NCI-H1694 treated with DMSO at 0.1 percent for 48 hours (cell line): Measurements from ENCODE around the gene RPL11.
A peak's percentile ranks its signal among the peaks of the same experiment; 100 is the strongest.
"Not testable (repeated sequence)": the region's sequence is repeated elsewhere in the genome, so short reads cannot be mapped to it uniquely, and the experiment has no call there.

Experiments used
- DNase-seq: peaks from one replicate; lab custom pipeline; 2025; lab: John Stamatoyannopoulos, UW

Gene RPL11

GRCh38 chr1:23691499-23692307 is at the start of gene RPL11:
RPL11 (plus strand) TSS chr1:23691806; CDS start chr1:23691824, 18 bp downstream.
- DNase-seq, result peak; percentile 94

DNA sequence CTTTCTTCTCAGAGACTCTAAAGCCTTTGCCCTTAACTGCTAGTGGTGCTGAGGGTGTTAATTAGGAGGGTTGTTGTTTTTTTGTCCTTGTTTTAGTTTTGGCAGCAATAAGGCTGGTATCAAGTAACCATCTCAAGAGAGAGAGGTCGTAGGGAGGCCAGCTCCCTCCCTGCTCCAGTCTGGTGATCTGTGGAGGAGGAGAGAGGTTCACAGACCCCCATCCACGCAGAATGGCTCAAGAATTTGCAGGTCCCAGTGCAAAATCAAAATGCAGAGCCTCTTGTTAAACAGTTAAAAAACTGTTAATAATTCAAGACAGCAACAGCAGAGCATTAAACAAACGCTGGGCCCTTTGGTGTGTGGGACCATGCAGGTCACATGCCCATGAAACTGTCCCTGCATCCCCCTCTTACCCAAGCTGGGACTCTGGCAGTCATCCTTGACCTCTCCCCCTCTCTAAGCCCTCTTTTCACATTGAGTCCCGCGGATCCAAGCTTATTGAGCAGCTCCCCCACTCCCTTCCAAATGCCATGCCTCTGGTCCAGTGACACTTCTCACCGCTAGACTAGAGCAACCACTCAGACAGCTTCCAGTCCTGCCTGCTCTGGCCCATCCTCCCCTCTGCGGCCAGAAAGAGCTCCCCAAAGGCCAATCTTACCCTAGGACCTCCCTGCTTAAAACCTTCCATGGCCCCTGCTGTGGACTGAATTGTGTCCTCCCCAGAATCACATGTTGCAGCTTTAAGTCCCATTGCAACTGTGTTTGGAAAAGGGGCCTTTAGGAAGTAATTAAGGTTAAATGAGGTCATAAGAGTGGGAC is 47.7 kb upstream of the RPL11 start:
- DNase-seq, result no peak

- no peak for DNase-seq
These were observed 47.1 kb upstream of the RPL11 start for GRCh38 chr1:23644555-23644866.

GRCh38 chr1:23645338-23645737 is 46.3 kb upstream of the RPL11 start:
- DNase-seq, result no peak

GRCh38 chr1:23646091-23646490 is 45.5 kb upstream of the RPL11 start:
- DNase-seq, result no peak

DNA sequence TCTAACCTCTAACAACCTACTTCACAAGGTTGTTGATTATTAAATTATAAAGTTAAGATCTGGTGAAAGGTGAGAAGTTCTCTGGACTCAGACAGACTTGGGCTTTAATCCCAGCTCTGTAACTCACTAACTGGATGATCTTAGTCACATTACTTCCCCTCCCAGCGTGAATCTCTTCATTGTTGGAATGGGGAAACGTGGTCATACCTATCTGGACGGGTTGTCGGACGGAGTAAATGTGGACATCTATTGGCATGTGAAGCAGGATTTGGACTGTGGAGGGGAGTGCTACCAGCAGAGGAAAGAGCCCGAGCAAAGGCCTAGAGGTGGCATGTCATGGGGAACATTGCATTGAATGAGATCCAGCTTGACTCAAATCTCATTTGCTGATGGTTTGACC is 45.1 kb upstream of the RPL11 start:
- no peak for DNase-seq

DNA sequence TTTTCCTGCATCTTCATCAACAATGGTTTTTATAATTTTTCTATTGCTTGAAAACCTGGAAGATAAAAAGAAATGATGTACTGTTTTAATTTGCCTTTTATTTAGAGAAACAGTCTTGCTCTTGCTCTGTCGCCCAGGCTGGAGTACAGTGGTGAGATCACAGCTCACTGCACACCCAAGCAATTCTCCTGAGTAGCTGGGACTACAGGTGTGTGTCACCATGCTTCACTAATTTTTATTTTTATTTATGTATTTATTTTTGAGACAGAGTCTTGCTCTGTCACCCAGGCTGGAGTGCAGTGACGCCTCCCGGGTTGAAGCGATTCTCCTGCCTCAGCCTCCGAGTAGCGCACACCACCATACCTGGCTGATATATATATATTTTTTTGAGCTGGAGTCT is 43.0 kb upstream of the RPL11 start:
- DNase-seq, result no peak

DNA sequence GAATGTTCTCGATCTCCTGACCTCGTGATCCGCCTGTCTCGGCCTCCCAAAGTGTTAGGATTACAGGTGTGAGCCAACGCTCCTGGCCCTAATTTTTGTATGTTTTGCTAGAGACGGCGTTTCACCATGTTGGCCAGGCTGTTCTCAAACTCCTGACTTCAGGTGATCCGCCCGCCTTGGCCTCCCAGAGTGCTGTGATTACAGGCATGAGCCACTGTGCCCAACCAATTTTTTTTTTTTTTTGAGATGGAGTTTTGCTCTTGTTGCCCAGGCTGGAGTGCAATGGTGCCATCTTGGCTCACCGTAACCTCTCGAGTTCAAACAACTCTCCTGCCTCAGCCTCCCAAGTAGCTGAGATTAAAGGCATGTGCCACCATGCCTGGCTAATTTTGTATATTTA is 42.4 kb upstream of the RPL11 start:
- not testable (repeated sequence) for DNase-seq

- no peak for DNase-seq
These were observed 41.1 kb upstream of the RPL11 start for GRCh38 chr1:23650344-23650990.

GRCh38 chr1:23651069-23651808 is 40.4 kb upstream of the RPL11 start:
- DNase-seq, result no peak

GRCh38 chr1:23657659-23658275 is 33.8 kb upstream of the RPL11 start:
- DNase-seq, result no peak

DNA sequence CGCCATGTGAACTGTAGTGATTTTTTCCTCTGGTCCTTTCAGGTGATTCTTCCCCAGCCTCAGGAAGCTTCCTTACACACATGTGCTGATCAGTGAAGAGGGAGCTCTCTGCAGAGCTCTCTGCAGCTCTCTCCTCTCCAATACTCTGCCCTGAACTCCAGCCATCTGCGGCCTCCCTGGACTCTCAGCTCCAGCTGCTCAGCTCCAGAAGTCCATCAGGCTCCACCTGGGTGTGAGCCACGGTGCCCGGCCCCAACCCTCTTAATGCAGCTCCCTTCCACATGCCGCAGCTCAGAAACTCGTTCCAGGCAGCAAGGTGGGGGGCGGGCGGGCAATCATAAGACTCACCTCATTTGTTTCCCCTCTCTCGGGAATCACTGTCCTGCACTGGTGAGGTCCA is 30.9 kb upstream of the RPL11 start:
- DNase-seq, result no peak

DNA sequence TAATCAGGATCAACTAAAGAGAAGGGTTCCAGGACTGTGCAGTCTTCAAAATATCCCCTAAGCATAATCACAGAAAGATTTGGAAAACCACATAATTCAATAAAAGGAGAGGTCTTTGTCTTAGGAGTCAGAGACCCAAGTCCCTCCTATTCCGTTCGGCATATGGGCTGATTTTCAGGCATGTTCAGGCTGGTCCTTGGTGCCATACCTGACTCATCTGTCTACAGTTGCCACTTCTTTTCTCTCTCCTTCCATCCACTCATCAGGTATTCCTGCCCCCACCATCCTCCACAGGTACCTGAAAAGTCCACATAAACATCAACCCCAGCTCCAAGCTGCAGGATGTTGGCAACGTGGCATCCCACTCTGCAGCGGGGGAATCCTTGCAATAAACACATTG is 29.7 kb upstream of the RPL11 start:
- DNase-seq, result no peak

GRCh38 chr1:23664837-23665795 is 26.5 kb upstream of the RPL11 start:
- DNase-seq, result peak; percentile 12

GRCh38 chr1:23667411-23667810 is 24.2 kb upstream of the RPL11 start:
- DNase-seq, result no peak

DNA sequence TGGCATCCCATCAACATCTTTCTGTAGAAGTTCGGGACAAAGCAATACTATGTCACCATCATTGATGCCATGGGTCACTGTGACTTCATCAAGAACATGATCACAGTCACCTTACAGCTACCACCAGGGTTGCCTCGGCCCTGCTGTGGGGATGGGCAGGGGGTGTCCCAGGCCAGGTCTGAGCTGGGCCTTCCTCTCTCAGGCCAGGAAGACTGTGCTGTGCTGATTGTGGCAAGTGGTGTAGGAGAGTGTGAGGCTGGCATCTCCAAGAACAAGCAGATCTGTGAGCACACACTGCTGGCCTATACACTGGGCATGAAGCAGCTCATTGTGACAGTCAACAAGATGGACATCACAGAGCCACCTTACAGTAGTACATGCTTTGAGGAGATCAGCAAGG is 20.9 kb upstream of the RPL11 start:
- DNase-seq, result no peak

DNA sequence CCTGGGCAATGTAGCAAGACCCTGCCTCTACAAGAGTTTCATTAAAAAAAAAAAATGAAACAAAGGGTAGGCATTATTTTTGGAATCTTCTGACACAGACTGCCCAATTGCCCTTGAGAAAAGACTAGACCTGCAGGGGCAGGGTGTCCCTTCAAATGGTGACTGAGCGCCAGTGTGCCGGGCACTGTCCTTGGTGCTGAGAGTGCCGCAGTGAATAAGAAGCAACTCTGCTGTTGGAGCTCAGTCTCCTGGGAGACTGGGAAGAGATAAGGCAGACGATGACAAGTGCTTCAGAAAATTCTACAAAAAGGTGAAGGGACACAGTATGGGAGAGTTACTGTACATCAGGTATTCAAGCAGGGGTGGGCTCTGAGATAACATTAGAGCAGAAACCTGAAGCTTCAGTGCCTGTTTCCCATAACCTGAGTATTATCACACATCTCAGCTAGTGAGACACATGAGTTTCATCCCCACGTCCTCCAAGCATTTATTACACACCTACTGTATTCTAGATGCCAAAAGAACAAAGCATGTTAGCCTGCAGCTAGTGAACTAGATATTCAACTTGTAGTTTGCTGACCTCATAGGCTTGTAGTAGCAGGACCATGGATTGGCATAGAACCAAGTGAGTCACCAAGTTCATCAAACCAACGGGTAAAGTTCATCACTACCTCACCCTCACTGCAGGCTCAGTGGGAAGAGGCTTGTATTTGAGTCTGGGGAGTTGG is 18.4 kb upstream of the RPL11 start:
- no peak for DNase-seq

DNA sequence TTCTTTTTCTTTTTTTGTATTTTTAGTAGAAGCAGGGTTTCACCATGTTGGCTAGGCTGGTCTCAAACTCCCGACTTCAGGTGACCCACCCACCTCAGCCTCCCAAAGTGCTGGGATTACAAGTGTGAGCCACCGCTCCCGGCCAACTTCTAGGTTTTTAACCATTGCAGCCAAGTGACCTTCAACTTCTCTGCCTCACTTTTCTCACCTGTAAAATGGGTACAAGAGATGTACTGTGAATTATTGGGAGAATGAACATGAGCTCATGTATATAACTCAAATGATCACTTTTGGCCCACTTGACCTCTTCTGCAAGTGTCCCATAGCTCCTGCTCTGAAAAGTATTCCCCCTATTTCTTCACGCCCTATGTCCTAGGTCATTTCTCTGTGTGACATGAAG is 11.8 kb upstream of the RPL11 start:
- DNase-seq, result no peak

DNA sequence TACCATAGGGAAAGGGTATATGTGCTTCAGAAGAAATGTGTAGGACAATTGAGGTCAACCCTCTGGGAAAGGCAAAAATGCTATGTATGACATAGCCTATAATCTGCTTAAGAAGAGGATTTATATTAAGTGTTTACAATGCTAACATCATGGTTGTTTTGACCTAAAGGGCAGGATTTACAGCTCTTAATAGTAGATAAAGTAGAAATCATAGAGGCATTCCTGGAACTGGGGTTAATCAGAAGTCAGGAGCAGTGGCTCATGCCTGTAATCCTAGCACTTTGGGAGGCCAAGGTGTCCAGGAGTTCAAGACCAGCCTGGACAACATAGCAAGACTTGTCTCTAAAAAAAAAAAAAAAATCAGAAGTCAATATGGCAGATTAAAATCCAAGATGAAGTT is 8.7 kb upstream of the RPL11 start:
- no peak for DNase-seq

DNA sequence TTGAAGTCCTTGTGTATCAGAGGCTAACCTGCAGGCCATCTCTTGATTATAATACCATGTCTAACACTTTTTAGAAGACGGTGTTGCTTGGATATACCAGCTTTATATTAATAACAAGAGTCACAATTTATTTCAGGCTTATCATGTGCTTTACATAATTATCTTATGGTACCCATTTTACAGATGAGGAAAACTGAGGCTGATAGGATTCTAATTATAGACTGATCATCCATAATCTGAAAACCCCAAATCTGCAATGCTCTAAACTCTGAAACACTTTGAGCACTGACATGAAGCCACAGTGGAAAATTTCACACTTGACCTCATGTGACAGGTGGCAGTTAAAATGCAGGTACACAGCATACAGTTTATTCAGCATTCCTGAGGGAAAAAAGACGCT is 7.2 kb upstream of the RPL11 start:
- DNase-seq, result no peak
